SK-N-SH (cell line): ENCODE measurements around the gene AFF3.

Experiments
- EZH2phosphoT487 ChIP-seq: fragments of 200-600 bp; sonication (generic); IDR thresholded peaks from 2 replicates; pipeline ENCODE4 v1.6.1; 2017; ENCODE audit warnings: low read depth, mixed run types, mild to moderate bottlenecking, antibody characterized with exemption, moderate library complexity, borderline replicate concordance
- FOXJ3 ChIP-seq: sonication (generic); formaldehyde crosslinking; IDR thresholded peaks from 2 replicates; pipeline ENCODE4 v1.5.1; 2020; ENCODE audit warnings: mild to moderate bottlenecking, missing genetic modification reagents
- MEF2A ChIP-seq: IDR thresholded peaks from 2 replicates; pipeline ENCODE4 v1.4.0; 2012; ENCODE audit warnings: low read depth, borderline replicate concordance
- RAD21 ChIP-seq: IDR thresholded peaks from 2 replicates; pipeline ENCODE4 v1.6.1; 2012; ENCODE audit warnings: mild to moderate bottlenecking, low read length
- SIN3A ChIP-seq: IDR thresholded peaks from 2 replicates; pipeline ENCODE4 v1.6.1; 2012; ENCODE audit warnings: low read depth, mild to moderate bottlenecking, low read length, moderate library complexity, borderline replicate concordance
- TF ChIP-seq, protein P1 (sequence below): fragments of 150-350 bp; IDR thresholded peaks from 2 replicates; pipeline ENCODE4 v1.6.1; 2016; ENCODE audit warnings: mild to moderate bottlenecking, low read depth, low read length
- TF ChIP-seq, protein P2 (sequence below): fragments of 200-600 bp; sonication (generic); IDR thresholded peaks from 2 replicates; pipeline ENCODE4 v1.6.1; 2017; ENCODE audit warnings: antibody characterized with exemption, mild to moderate bottlenecking, moderate library complexity

DNA sequence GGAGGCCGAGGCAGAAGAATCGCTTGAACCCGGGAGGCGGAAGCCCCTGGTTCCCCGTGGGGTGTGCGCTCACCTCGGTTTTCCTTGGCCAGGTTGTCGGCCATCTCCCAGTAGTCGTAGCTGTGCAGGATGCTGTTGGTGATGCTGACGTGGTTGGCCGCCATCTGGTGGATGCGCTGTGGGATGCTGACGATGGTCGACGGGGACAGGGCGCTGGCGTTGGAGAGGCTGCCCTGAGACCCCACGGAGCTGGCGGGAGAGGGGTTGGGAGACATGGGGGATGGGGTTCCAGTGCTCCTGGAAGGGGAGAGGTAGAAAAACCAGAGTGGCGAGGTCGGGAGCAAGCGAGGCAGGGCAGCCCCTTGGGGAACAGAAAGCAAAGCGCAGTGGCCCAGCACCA is 588.2 kb downstream of the AFF3 start:
- TF ChIP-seq FOXJ3 (CRISPR knock-in tag) (no peak), SIN3A (no peak), RAD21 (no peak), EZH2phosphoT487 (no peak), MEF2A (no peak)
- TF ChIP-seq, protein P1, sequence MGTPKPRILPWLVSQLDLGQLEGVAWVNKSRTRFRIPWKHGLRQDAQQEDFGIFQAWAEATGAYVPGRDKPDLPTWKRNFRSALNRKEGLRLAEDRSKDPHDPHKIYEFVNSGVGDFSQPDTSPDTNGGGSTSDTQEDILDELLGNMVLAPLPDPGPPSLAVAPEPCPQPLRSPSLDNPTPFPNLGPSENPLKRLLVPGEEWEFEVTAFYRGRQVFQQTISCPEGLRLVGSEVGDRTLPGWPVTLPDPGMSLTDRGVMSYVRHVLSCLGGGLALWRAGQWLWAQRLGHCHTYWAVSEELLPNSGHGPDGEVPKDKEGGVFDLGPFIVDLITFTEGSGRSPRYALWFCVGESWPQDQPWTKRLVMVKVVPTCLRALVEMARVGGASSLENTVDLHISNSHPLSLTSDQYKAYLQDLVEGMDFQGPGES = no peak
- TF ChIP-seq, protein P2, sequence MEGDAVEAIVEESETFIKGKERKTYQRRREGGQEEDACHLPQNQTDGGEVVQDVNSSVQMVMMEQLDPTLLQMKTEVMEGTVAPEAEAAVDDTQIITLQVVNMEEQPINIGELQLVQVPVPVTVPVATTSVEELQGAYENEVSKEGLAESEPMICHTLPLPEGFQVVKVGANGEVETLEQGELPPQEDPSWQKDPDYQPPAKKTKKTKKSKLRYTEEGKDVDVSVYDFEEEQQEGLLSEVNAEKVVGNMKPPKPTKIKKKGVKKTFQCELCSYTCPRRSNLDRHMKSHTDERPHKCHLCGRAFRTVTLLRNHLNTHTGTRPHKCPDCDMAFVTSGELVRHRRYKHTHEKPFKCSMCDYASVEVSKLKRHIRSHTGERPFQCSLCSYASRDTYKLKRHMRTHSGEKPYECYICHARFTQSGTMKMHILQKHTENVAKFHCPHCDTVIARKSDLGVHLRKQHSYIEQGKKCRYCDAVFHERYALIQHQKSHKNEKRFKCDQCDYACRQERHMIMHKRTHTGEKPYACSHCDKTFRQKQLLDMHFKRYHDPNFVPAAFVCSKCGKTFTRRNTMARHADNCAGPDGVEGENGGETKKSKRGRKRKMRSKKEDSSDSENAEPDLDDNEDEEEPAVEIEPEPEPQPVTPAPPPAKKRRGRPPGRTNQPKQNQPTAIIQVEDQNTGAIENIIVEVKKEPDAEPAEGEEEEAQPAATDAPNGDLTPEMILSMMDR = no peak
